Fibroblast of lung (primary cell): ENCODE measurements around the gene EIF2B2.

Experiments
- CTCF ChIP-seq, 2 donors: IDR thresholded peaks in 1 of 2; conservative IDR thresholded peaks in 1 of 2; 1 replicate in 1 of 2; 2 replicates in 1 of 2; pipeline ENCODE4 v1.5.1; 2011 to 2012; ENCODE audit warnings: low read length in 2 of 2, control low read depth in 1 of 2, inconsistent platforms in 1 of 2, low read depth in 1 of 2, mild to moderate bottlenecking in 1 of 2
- EZH2 ChIP-seq: IDR thresholded peaks from 2 replicates; pipeline ENCODE4 v1.5.1; 2012; ENCODE audit warnings: low read length, control low read depth, mild to moderate bottlenecking; ENCODE audit errors: missing control alignments

DNA sequence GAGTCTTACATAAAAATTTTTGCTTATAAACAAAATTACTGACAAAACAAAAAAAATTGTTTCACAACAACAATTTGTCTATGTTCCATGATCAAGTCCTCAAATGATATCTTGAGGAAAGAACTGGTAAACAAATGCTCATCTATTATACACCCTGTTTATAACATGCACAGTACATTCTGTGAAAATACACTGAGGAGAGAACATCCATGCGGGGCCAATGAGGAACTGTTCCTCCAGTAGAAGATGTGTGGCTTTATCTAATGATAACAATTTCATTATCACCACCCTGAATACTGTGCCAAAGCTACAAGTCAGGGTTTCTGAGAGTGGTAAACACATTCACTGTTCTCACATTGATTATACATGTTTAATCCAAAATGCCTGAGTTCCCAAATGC is 37.8 kb downstream of the EIF2B2 start:
- TF ChIP-seq CTCF (conservative IDR thresholded peaks at IDR 0.05 in 1 of 2, IDR thresholded peaks at IDR 0.05 in 1 of 2; ENCODE audit: low read depth in 1 of 2, low read length in 2 of 2) (no peak), EZH2 (no peak)
